GM10266 (cell line): Measurements from ENCODE around the gene ME1.

Source experiments
- DNase-seq: peaks from one replicate; pipeline ENCODE4 v3.0.0; 2012; ENCODE audit errors: extremely low spot score
- CTCF ChIP-seq: IDR thresholded peaks from 2 replicates; pipeline ENCODE4 v1.5.1; 2012; ENCODE audit warnings: mild to moderate bottlenecking, low read depth; ENCODE audit not compliant: control insufficient read depth, insufficient read depth; ENCODE audit errors: missing control alignments

ME1 gene

GRCh38 chr6:83169511-83169910, 261.3 kb downstream of the ME1 start:
- no peak for DNase-seq
- TF ChIP-seq CTCF, result no peak

- DNase-seq, result no peak
- no peak for TF ChIP-seq CTCF
These were observed 261.7 kb downstream of the ME1 start for GRCh38 chr6:83169106-83169505.

- no peak for DNase-seq
- TF ChIP-seq CTCF, result no peak
These were observed 262.3 kb downstream of the ME1 start for GRCh38 chr6:83168556-83168955.

- no peak for DNase-seq
- TF ChIP-seq CTCF, result no peak
These were observed 263.0 kb downstream of the ME1 start for GRCh38 chr6:83167726-83168278.
